H1 (cell line): ENCODE results near the gene VRK3. TPM values are rescaled to one million over a fixed set of nuclear protein-coding genes. Genes with fewer than 3 reads are reported as not detected.

Experiments used
- CTCF ChIA-PET: fragments of 300-600 bp; sonication (Branson Sonifier 250); formaldehyde crosslinking; loops from one replicate; lab custom pipeline; 2021; ENCODE audit not compliant: partially characterized antibody; lab: Charles Lee
- POLR2A ChIA-PET: fragments of 300-600 bp; sonication (Branson Sonifier 250); formaldehyde crosslinking; loops from one replicate; lab custom pipeline; 2021; ENCODE audit warnings: inconsistent platforms; ENCODE audit not compliant: partially characterized antibody; lab: Charles Lee
- DNase-seq, 2 experiments: peaks; one replicate each; pipeline versions ENCODE4 v3.0.0 to v3.0.0-alpha.2; 2010 to 2022; ENCODE audit warnings: low spot score in 2 of 2, low read depth in 1 of 2, mixed read lengths in 1 of 2
- FAIRE-seq: peaks from 2 replicates; lab custom pipeline; 2011; peaks lifted over from hg19 to GRCh38; lab: Jason Lieb, UNC
- H2AFZ ChIP-seq: 2 replicates; pipeline ENCODE4 v1.8.1; 2012; ENCODE audit warnings: low read length, inconsistent platforms
- H2AK5ac ChIP-seq: 2 replicates; pipeline ENCODE4 v1.6.1; 2013; ENCODE audit warnings: low read depth, low read length
- H2BK120ac ChIP-seq: replicated peaks from 2 replicates; pipeline ENCODE3; 2013; ENCODE audit warnings: low read depth, low read length, inconsistent platforms
- H2BK12ac ChIP-seq: 2 replicates; pipeline ENCODE4 v1.6.1; 2013; ENCODE audit warnings: low read depth, low read length
- H2BK15ac ChIP-seq: 2 replicates; pipeline ENCODE4 v1.6.1; 2013; ENCODE audit warnings: low read length
- H2BK20ac ChIP-seq: 2 replicates; pipeline ENCODE4 v1.6.1; 2013; ENCODE audit warnings: low read length
- H2BK5ac ChIP-seq: 2 replicates; pipeline ENCODE4 v1.6.1; 2013; ENCODE audit warnings: low read depth, low read length
- H3K14ac ChIP-seq: 2 replicates; pipeline ENCODE4 v1.6.1; 2013; ENCODE audit warnings: inconsistent platforms; ENCODE audit not compliant: insufficient read length
- H3K18ac ChIP-seq: 2 replicates; pipeline ENCODE4 v1.6.1; 2013; ENCODE audit warnings: low read length; ENCODE audit errors: extremely low read depth
- H3K23ac ChIP-seq: 2 replicates; pipeline ENCODE4 v1.6.1; 2013; ENCODE audit warnings: inconsistent platforms; ENCODE audit not compliant: insufficient read length
- H3K23me2 ChIP-seq: 2 replicates; pipeline ENCODE4 v1.6.1; 2013; ENCODE audit warnings: low read depth, low read length
- H3K27ac ChIP-seq: 2 replicates; pipeline ENCODE4 v1.6.1; 2011; ENCODE audit warnings: low read depth, low read length, inconsistent platforms
- H3K27me3 ChIP-seq, 4 experiments: replicated peaks in 1 of 4; 1 replicate in 1 of 4; 2 replicates in 3 of 4; pipeline versions ENCODE4 v1.6.1 to v1.8.1; 2011 to 2013; ENCODE audit warnings: low read length in 3 of 4, mild to moderate bottlenecking in 3 of 4, inconsistent platforms in 2 of 4, mixed read lengths in 2 of 4, moderate library complexity in 1 of 4; ENCODE audit not compliant: control insufficient read depth in 3 of 4, insufficient read depth in 3 of 4; ENCODE audit errors: extremely low read depth in 1 of 4
- H3K36me3 ChIP-seq, 4 experiments: 2 replicates each; pipeline versions ENCODE4 v1.6.1 to v1.8.1; 2011 to 2013; ENCODE audit warnings: mild to moderate bottlenecking in 4 of 4, low read length in 3 of 4, moderate library complexity in 2 of 4, control low read depth in 1 of 4, inconsistent platforms in 1 of 4; ENCODE audit not compliant: insufficient read depth in 4 of 4, control insufficient read depth in 2 of 4
- H3K4ac ChIP-seq: replicated peaks from 2 replicates; pipeline ENCODE3; 2013; ENCODE audit warnings: low read length, low read depth, mixed read lengths, inconsistent platforms; ENCODE audit not compliant: insufficient read length
- H3K4me1 ChIP-seq, 4 experiments: replicated peaks in 1 of 4; 1 replicate in 1 of 4; 2 replicates in 3 of 4; pipeline versions ENCODE4 v1.6.1 to v1.8.1; 2011 to 2013; ENCODE audit warnings: low read length in 3 of 4, inconsistent platforms in 2 of 4, mixed read lengths in 1 of 4; ENCODE audit not compliant: insufficient read depth in 4 of 4, control insufficient read depth in 3 of 4
- H3K4me2 ChIP-seq, 2 experiments: 2 replicates each; pipeline versions ENCODE4 v1.6.1 to v1.8.1; 2011 to 2013; ENCODE audit warnings: low read depth in 2 of 2, low read length in 2 of 2, control low read depth in 1 of 2, inconsistent platforms in 1 of 2, mild to moderate bottlenecking in 1 of 2; ENCODE audit not compliant: insufficient read depth in 1 of 2
- H3K4me3 ChIP-seq, 4 experiments: fragments of 200-600, 300-600 bp in 1 of 4; sonication (generic), shearing (Covaris generic), sonication (Bioruptor Twin) in 1 of 4; 2 replicates each; pipeline versions ENCODE4 v1.5.1 to v1.8.1; 2011 to 2016; ENCODE audit warnings: low read length in 4 of 4, low read depth in 3 of 4, control low read depth in 2 of 4, inconsistent platforms in 2 of 4, mild to moderate bottlenecking in 2 of 4, mixed read lengths in 1 of 4, moderate library complexity in 1 of 4; ENCODE audit not compliant: insufficient read depth in 2 of 4; ENCODE audit errors: extremely low read depth in 1 of 4
- H3K56ac ChIP-seq: replicated peaks from 2 replicates; pipeline ENCODE3; 2013; ENCODE audit warnings: low read depth, mild to moderate bottlenecking, mixed read lengths, low read length, inconsistent platforms; ENCODE audit not compliant: insufficient read length
- H3K79me1 ChIP-seq: 2 replicates; pipeline ENCODE4 v1.6.1; 2013; ENCODE audit warnings: low read depth, low read length, control low read depth
- H3K79me2 ChIP-seq, 2 experiments: 2 replicates each; pipeline versions ENCODE4 v1.6.1 to v1.8.1; 2012 to 2013; ENCODE audit warnings: low read length in 2 of 2, mild to moderate bottlenecking in 2 of 2, inconsistent platforms in 1 of 2; ENCODE audit not compliant: insufficient read depth in 2 of 2, control insufficient read depth in 1 of 2
- H3K9ac ChIP-seq, 4 experiments: replicated peaks in 1 of 4; 1 replicate in 1 of 4; 2 replicates in 3 of 4; pipeline versions ENCODE4 v1.6.1 to v1.8.1; 2011 to 2013; ENCODE audit warnings: low read depth in 3 of 4, low read length in 3 of 4, control low read depth in 2 of 4, mild to moderate bottlenecking in 2 of 4, moderate library complexity in 2 of 4, inconsistent platforms in 1 of 4; ENCODE audit errors: extremely low read depth in 1 of 4
- H3K9me3 ChIP-seq, 2 experiments: 2 replicates each; pipeline versions ENCODE4 v1.6.1 to v1.8.1; 2012 to 2013; ENCODE audit warnings: mild to moderate bottlenecking in 2 of 2, moderate library complexity in 2 of 2, control low read depth in 1 of 2, inconsistent platforms in 1 of 2, low read depth in 1 of 2, low read length in 1 of 2, mixed read lengths in 1 of 2; ENCODE audit not compliant: insufficient read depth in 2 of 2
- H4K20me1 ChIP-seq, 2 experiments: replicated peaks in 1 of 2; 2 replicates each; pipeline versions ENCODE3 to v1.8.1; 2011 to 2013; ENCODE audit warnings: inconsistent platforms in 2 of 2, low read length in 2 of 2, mild to moderate bottlenecking in 1 of 2; ENCODE audit not compliant: insufficient read depth in 2 of 2, control insufficient read depth in 1 of 2
- H4K5ac ChIP-seq: 2 replicates; pipeline ENCODE4 v1.6.1; 2013; ENCODE audit warnings: low read length, low read depth, mixed read lengths, inconsistent platforms; ENCODE audit not compliant: insufficient read length
- H4K8ac ChIP-seq: 2 replicates; pipeline ENCODE4 v1.8.0; 2013; ENCODE audit warnings: mild to moderate bottlenecking, moderate library complexity, low read length, inconsistent platforms; ENCODE audit not compliant: insufficient read depth; ENCODE audit errors: extremely low read depth
- H4K91ac ChIP-seq: replicated peaks from 2 replicates; pipeline ENCODE3; 2013; ENCODE audit warnings: low read length, mixed read lengths, inconsistent platforms; ENCODE audit not compliant: insufficient read length
- ASH2L ChIP-seq: fragments of 200-600, 300-600 bp; sonication (generic); IDR thresholded peaks from one replicate; pipeline ENCODE4 v1.7.1; 2017; ENCODE audit warnings: low read length
- BACH1 ChIP-seq: IDR thresholded peaks from 2 replicates; pipeline ENCODE4 v1.6.1; 2012; ENCODE audit warnings: low read length, improper control_type of control experiment
- BRCA1 ChIP-seq: IDR thresholded peaks from 2 replicates; pipeline ENCODE4 v1.6.1; 2012; ENCODE audit warnings: low read depth, low read length, improper control_type of control experiment
- CBX8 ChIP-seq: fragments of 300-800, 300-1000 bp; sonication (generic); IDR thresholded peaks from 2 replicates; pipeline ENCODE4 v1.7.1; 2016; ENCODE audit warnings: low read depth, low read length, borderline replicate concordance
- CEBPB ChIP-seq: IDR thresholded peaks from 2 replicates; pipeline ENCODE4 v1.6.1; 2012; ENCODE audit warnings: low read depth, low read length
- CHD2 ChIP-seq: IDR thresholded peaks from 2 replicates; pipeline ENCODE4 v1.6.1; 2012; ENCODE audit warnings: low read length, improper control_type of control experiment
- EP300 ChIP-seq, 2 experiments: IDR thresholded peaks; 1 replicate in 1 of 2; 2 replicates in 1 of 2; pipeline ENCODE4 v1.6.1; 2011 to 2012; ENCODE audit warnings: low read depth in 2 of 2, low read length in 2 of 2, mild to moderate bottlenecking in 2 of 2, borderline replicate concordance in 1 of 2, inconsistent platforms in 1 of 2, moderate library complexity in 1 of 2
- POLR2A ChIP-seq, 2 experiments: IDR thresholded peaks; 1 replicate in 1 of 2; 2 replicates in 1 of 2; pipeline ENCODE4 v1.6.1; 2011; ENCODE audit warnings: low read depth in 2 of 2, low read length in 2 of 2, mild to moderate bottlenecking in 2 of 2; ENCODE audit errors: control extremely low read depth in 1 of 2
- RFX5 ChIP-seq: IDR thresholded peaks from 2 replicates; pipeline ENCODE4 v1.6.1; 2011; ENCODE audit warnings: low read depth, low read length, improper control_type of control experiment, borderline replicate concordance
- SIRT6 ChIP-seq: IDR thresholded peaks from one replicate; pipeline ENCODE4 v1.7.1; 2012; ENCODE audit warnings: low read length, inconsistent platforms
- SUZ12 ChIP-seq: fragments of 200-600 bp; sonication (generic); IDR thresholded peaks from 2 replicates; pipeline ENCODE4 v1.6.1; 2012; ENCODE audit warnings: mild to moderate bottlenecking, inconsistent platforms, low read length, moderate library complexity, mixed read lengths
- whole genome bisulfite sequencing, 2 experiments: shearing (Covaris generic) in 1 of 2; methylation state at CpG; one replicate each; pipeline versions ENCODE4 v1.1.6 to v1.1.7; 2013 to 2015; ENCODE audit warnings: low lambda C conversion rate in 2 of 2, mixed read lengths in 2 of 2, inconsistent platforms in 1 of 2, low coverage in 1 of 2, missing lambda C conversion rate in 1 of 2; ENCODE audit not compliant: insufficient replicate concordance in 2 of 2, insufficient coverage in 1 of 2, insufficient read length in 1 of 2; ENCODE audit errors: extremely low coverage in 1 of 2, missing lambda C conversion rate in 1 of 2; 5-methylcytosine and 5-hydroxymethylcytosine counted together
- polyA plus RNA-seq, 7 experiments: library from polyadenylated mRNA; depleted of rRNA in 3 of 7; stranded (reverse) in 5 of 7; unstranded in 2 of 7; fragments of >200 nt in 5 of 7; fragments of 200-250 nt in 2 of 7; gene quantifications; 1 replicate in 5 of 7; 2 replicates in 1 of 7; 4 replicates in 1 of 7; pipeline versions ENCODE4 v1.2.1 to v1.2.3, GENCODE V29; 2011 to 2013; ENCODE audit warnings: missing spikeins in 2 of 7, mixed read lengths in 2 of 7
- total RNA-seq: library from RNA; stranded (reverse); fragmentation: NEBNext Ultra II Directional; extraction: Animal tissue kit (Norgen Biotek cat#: 25700); gene quantifications from 2 replicates; pipeline ENCODE4 v1.2.1, GENCODE V29; 2021

VRK3 gene
- total and polyA plus RNA-seq, 2 of the 8 experiments (the other 6 are each of a cell fraction or from before 2014, with no cell fraction given): 21.3 to 36.1 TPM

DNA sequence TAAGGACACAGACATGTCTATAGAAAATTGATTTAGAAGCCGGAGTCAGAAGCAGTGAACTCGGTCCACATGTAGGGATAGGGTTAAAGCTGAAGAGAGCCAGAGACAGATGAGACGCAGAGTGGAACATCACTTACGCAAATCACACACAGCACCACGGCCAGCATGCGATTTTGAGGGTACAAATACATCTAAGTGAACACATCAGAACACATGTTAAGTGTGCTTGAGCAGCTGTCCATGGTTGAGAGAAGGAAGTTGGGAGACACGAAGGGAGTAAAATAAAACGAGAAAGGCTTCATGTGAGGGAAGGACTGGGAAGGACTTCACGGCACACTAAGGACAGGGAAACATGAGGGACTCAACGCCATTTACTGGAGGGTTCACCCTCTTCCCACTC is 38.8 kb downstream of the VRK3 start:
- H3K4me2 ChIP-seq: no peak overlapping the region
- no peak for TF ChIP-seq EP300 (IDR thresholded peaks at IDR 0.05; ENCODE audit: borderline replicate concordance in 1 of 2, low read depth in 2 of 2, low read length in 2 of 2)
- no peak for TF ChIP-seq CBX8
- TF ChIP-seq CHD2: no peak
- TF ChIP-seq CEBPB: no peak
- TF ChIP-seq ASH2L: no peak
- no peak for TF ChIP-seq BACH1
- no peak for TF ChIP-seq BRCA1
- TF ChIP-seq SIRT6: no peak
- no peak for TF ChIP-seq RFX5
- TF ChIP-seq POLR2A (IDR thresholded peaks at IDR 0.05; ENCODE audit: control extremely low read depth in 1 of 2, low read depth in 2 of 2, low read length in 2 of 2): no peak
- no peak for TF ChIP-seq SUZ12
- H3K27ac ChIP-seq: no peak overlapping the region
- no peak for FAIRE-seq
- POLR2A ChIA-PET: interaction anchor here (0.8 to 6.1 kb wide), 4 partner anchors 52 to 62 kb away, joined by 3 to 36 read pairs (median 11); partner anchors contain the start of genes ATF5 and NUP62
- WGBS, 2 experiments: 88% methylated on average over 10 of the region's 10 CpGs; no CpG with 5 or more reads in 1 of the 2 experiments
- DNase-seq: no peak
- no peaks in the 10 kb centered on the region for H3K27me3 ChIP-seq
- H4K91ac ChIP-seq: no peak overlapping the region
- H3K4me3 ChIP-seq: no peak overlapping the region
- no peak overlapping the region for H3K23ac ChIP-seq
- no peak overlapping the region for H3K56ac ChIP-seq
- no peaks in the 10 kb centered on the region; a peak in 2 of 8 replicates for H3K36me3 ChIP-seq
- H3K23me2 ChIP-seq: no peaks in the 10 kb centered on the region
- no peak overlapping the region for H2BK5ac ChIP-seq
- H4K8ac ChIP-seq: no peak overlapping the region
- H2BK20ac ChIP-seq: no peak overlapping the region
- CTCF ChIA-PET: interaction anchor here (1.0 to 16.2 kb wide), 9 partner anchors 12 to 73 kb away, joined by 3 to 231 read pairs (median 6); partner anchors contain the start of genes ATF5 and NUP62
- H3K79me1 ChIP-seq: no peaks in the 10 kb centered on the region
- no peak overlapping the region for H4K5ac ChIP-seq
- H2AFZ ChIP-seq: no peak overlapping the region
- peaks cover 3 to 27% of the 10 kb centered on the region in 2 experiments for H4K20me1 ChIP-seq
- H3K4me1 ChIP-seq: no peaks in the 10 kb centered on the region
- no peaks in the 10 kb centered on the region for H3K9me3 ChIP-seq
- no peak overlapping the region for H2AK5ac ChIP-seq
- H3K14ac ChIP-seq: no peak overlapping the region
- H2BK15ac ChIP-seq: no peak overlapping the region
- no peak overlapping the region for H3K18ac ChIP-seq
- H2BK120ac ChIP-seq: no peak overlapping the region
- no peak overlapping the region for H3K4ac ChIP-seq
- no peaks in the 10 kb centered on the region for H3K79me2 ChIP-seq
- no peak overlapping the region for H3K9ac ChIP-seq
- no peak overlapping the region for H2BK12ac ChIP-seq
